Uterus (tissue), 2 donors: Measurements from ENCODE around the gene HSF5.

Source experiments
- CTCF ChIP-seq, 4 experiments: fragments of 200-600 bp in 2 of 4; fragments of 450-650 bp in 2 of 4; sonication (generic) in 2 of 4; IDR thresholded peaks; one replicate each; pipeline ENCODE4 v1.5.1; 2016 to 2019; ENCODE audit warnings: antibody characterized with exemption in 4 of 4, mild to moderate bottlenecking in 2 of 4, moderate library complexity in 1 of 4
- POLR2A ChIP-seq, 2 donors: fragments of 450-650 bp; IDR thresholded peaks; one replicate each; pipeline ENCODE4 v1.6.1; 2016; ENCODE audit warnings: antibody characterized with exemption in 2 of 2, mild to moderate bottlenecking in 1 of 2, moderate library complexity in 1 of 2

- no peak for TF ChIP-seq CTCF (IDR thresholded peaks at IDR 0.05)
- TF ChIP-seq POLR2A (IDR thresholded peaks at IDR 0.05), result no peak
Measured at GRCh38 chr17:58530655-58531054, 42.4 kb upstream of the HSF5 start.
